ENCODE results near the gene VARS2.

- no peak for TF ChIP-seq CTCF (IDR thresholded peaks at IDR 0.05 in 4 of 5, conservative IDR thresholded peaks at IDR 0.05 in 1 of 5)
- TF ChIP-seq POLR2A (IDR thresholded peaks at IDR 0.05), result no peak
Measured at GRCh38 chr6:30902709-30903108, 11.3 kb upstream of the VARS2 start.

All from gastrocnemius medialis (tissue), 4 donors.